GM21515 (cell line): ENCODE data around the gene FAM241B.
A peak's percentile ranks its signal among the peaks of the same experiment; 100 is the strongest.

Experiments used
- ATAC-seq: cut with Tn5 transposase; IDR thresholded peaks from one replicate; pipeline ENCODE4 v1.9.1; 2021; ENCODE audit not compliant: unreplicated experiment

FAM241B gene

GRCh38 chr10:69629897-69630650, at the start of gene FAM241B:
TSS of gene FAM241B (plus strand) at chr10:69630247. CDS start at chr10:69631744, 1,497 bp downstream.
- peak; percentile 49 for ATAC-seq

- no peak for ATAC-seq
Observed at GRCh38 chr10:69580435-69580834, 49.6 kb upstream of the FAM241B start.

DNA sequence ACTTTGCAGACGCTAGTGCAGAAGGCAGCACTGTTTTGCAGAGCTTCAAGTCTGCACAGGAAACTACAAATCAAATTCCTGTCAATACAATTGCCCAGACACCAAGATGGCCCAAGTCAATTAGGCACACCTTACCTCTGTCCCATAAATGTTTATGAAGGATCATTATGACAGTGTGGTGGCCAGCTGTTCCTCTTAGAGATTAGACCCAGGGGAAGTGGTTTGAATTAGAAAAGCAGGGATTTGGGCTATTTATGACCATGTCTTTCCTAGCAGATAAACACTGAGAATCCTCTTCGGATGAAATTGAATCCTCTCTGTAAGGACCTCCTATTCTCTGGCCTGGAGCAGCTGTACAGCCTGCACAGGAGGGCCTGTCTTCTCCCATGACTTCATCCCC, 46.9 kb upstream of the FAM241B start:
- no peak for ATAC-seq

DNA sequence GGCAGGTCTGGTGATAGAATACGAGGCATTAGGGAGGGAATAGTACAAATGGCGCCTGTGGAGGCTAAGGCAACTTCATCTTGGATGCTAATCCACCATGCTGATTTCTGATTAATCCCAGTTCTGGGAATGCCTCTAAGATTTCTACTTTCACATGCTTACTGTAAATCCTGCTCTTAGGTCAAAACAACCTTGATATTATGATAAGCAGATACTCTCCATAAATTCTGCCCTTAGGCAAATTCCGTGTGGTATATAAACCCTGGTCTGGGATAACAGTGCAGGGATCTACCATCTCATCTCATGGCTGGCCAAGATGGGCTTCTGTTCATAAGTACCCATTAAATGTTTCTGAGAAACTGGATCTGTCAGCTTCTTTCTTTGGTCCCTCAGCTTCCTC, 45.4 kb upstream of the FAM241B start:
- no peak for ATAC-seq

DNA sequence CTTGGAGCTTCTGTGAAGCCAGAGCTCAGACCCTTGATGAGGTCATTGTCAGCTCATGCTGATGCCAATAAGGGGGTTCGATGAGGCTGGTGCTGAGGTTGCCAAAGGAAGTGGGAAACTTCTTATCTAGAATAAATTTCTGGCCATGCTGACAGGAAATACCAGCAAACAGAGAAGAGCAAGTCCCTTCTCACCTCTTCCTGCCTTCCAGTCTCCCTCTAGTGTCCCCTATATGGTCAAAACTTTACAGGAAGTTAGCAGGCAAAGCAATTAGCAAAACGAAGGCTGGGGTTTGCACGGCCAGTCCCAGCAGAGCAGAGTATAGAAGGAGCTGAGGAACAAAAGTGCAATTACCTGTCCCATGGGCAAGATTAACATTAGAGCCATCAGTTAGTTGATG, 41.7 kb upstream of the FAM241B start:
- no peak for ATAC-seq

- ATAC-seq = no peak
Observed at GRCh38 chr10:69600761-69601330, 29.2 kb upstream of the FAM241B start.

- ATAC-seq = no peak
Observed at GRCh38 chr10:69609077-69609476, 21.0 kb upstream of the FAM241B start.

GRCh38 chr10:69612760-69613159, 17.3 kb upstream of the FAM241B start:
- no peak for ATAC-seq

GRCh38 chr10:69614130-69614529, 15.9 kb upstream of the FAM241B start:
- no peak for ATAC-seq

GRCh38 chr10:69616358-69616757, 13.7 kb upstream of the FAM241B start:
- ATAC-seq = no peak

GRCh38 chr10:69618746-69619145, 11.3 kb upstream of the FAM241B start:
- no peak for ATAC-seq

DNA sequence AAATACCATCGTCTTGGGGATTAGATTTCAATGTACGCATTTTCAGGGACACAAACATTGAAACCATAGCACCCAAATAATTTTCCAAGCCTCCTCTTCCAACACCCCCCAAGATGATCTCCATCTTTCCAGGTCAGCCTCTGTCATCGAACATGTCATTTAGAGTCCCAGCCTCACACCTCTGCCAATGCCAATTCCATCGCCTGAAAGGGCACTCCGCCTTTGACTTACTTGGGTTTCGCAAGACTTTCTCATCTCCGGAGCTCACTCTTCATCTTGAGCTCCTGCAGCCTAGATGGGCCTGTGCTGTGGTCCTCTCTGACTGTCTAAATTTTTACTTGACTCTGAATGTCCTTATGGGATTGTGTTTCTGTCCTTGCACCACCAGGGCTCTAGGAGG, 10.4 kb upstream of the FAM241B start:
- no peak for ATAC-seq

GRCh38 chr10:69620625-69621024, 9.4 kb upstream of the FAM241B start:
- ATAC-seq = no peak

DNA sequence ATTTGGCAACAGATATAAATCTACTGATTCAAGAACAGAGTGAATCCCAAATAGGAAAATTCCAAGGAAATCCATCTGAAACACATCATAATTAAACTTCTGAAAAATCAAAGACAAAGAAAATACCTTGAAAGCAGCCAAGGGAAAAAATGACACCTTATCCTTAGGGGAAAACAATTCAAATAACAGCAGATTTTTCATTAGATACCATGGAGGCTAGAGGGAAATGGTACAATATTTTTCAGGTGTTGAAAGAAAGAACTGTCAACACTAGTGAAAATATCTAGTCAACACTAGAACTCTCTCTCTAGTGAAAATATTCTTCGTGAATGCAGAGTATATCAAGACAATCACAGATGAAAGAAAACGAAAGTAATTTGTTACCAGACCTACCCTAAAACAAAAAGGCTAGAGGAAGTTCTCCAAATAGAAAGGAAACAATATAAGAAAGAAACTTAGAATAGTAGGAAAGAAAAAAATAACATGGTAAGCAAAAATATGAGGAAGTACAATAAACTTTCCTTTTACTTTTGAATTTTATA, 5.7 kb upstream of the FAM241B start:
- ATAC-seq = no peak

- ATAC-seq = no peak
Observed at GRCh38 chr10:69626826-69627225, 3.2 kb upstream of the FAM241B start.

DNA sequence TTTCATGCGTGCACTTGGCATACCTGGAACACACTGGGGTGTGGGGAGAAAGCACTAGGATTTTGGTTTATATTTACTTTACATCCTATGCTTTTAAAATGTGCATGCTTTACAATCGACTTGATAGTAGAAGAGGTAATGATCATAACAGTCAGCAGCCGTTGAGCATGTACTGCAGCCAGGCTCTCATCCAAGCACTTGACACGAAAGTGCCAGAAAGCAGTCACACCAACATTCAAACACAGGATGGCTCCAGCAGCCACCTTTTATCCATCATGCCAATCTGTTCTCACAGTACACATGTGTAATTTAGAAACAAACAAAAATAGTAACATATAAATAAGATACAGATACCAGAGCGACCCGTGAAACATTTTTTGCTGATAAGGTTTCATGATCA, 1.2 kb upstream of the FAM241B start:
- ATAC-seq = no peak

- no peak for ATAC-seq
Observed at GRCh38 chr10:69629519-69629896, 539 bp upstream of the FAM241B start.

GRCh38 chr10:69630651-69631400, 779 bp downstream of the FAM241B start:
- no peak for ATAC-seq

GRCh38 chr10:69631566-69631965, 1.5 kb downstream of the FAM241B start:
- no peak for ATAC-seq

GRCh38 chr10:69632516-69633199, 2.6 kb downstream of the FAM241B start:
- ATAC-seq = no peak
